Measurements from ENCODE around the gene NEGR1. TPM values are rescaled to one million over a fixed set of nuclear protein-coding genes. Genes with fewer than 3 reads are reported as not detected.

Gene NEGR1
- total RNA-seq, 2 experiments from 2014 or later: not detected

DNA sequence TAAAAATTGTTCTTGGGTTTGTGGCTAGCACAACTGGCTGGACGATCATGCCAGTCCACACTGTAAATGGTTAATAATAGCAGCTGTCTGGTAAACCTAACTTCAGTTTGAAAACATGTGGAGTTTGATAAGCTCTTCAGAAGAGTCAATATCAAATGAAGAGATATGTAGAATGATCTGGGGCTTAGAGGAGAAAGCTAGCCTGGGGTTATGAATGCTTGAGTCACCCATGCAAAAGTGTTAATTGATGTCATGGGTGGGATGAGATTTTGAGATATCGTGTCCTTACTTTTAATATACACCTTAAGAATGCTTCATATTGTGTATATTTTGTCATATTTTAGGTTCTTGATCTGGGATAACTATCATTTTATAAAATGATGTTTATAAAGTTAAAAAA, 646.8 kb downstream of the NEGR1 start:
- CTCF ChIA-PET: no interaction called here
- DNase-seq: no peak
- TF ChIP-seq, protein P1, sequence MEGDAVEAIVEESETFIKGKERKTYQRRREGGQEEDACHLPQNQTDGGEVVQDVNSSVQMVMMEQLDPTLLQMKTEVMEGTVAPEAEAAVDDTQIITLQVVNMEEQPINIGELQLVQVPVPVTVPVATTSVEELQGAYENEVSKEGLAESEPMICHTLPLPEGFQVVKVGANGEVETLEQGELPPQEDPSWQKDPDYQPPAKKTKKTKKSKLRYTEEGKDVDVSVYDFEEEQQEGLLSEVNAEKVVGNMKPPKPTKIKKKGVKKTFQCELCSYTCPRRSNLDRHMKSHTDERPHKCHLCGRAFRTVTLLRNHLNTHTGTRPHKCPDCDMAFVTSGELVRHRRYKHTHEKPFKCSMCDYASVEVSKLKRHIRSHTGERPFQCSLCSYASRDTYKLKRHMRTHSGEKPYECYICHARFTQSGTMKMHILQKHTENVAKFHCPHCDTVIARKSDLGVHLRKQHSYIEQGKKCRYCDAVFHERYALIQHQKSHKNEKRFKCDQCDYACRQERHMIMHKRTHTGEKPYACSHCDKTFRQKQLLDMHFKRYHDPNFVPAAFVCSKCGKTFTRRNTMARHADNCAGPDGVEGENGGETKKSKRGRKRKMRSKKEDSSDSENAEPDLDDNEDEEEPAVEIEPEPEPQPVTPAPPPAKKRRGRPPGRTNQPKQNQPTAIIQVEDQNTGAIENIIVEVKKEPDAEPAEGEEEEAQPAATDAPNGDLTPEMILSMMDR (IDR thresholded peaks at IDR 0.05): no peak
- H3K9me3 Mint-ChIP-seq: no peaks in the 10 kb centered on the region
- H3K4me1 Mint-ChIP-seq (ENCODE audit: low read depth): no peaks in the 10 kb centered on the region
- ATAC-seq: no peak
- H3K27ac Mint-ChIP-seq: no peak overlapping the region
- POLR2A ChIA-PET: no interaction called here
- H3K27me3 Mint-ChIP-seq: no peaks in the 10 kb centered on the region
- no peak overlapping the region for H3K4me3 Mint-ChIP-seq
- intact Hi-C loops (cut with micrococcal nuclease): no loop called here
- no peaks in the 10 kb centered on the region for H3K36me3 Mint-ChIP-seq (ENCODE audit: low read depth)

GRCh38 chr1:71634159-71634558, 648.2 kb downstream of the NEGR1 start:
- intact Hi-C loops (cut with micrococcal nuclease): no loop called here
- Mint-ChIP-seq H3K36me3 (ENCODE audit: low read depth) (no peaks in the 10 kb centered on the region), H3K9me3 (no peaks in the 10 kb centered on the region), H3K4me1 (ENCODE audit: low read depth) (no peaks in the 10 kb centered on the region), H3K4me3 (no peak overlapping the region), H3K27ac (no peak overlapping the region), H3K27me3 (no peaks in the 10 kb centered on the region)
- POLR2A ChIA-PET: no interaction called here
- no peak for ATAC-seq
- CTCF ChIA-PET: no interaction called here
- TF ChIP-seq, protein P1 (IDR thresholded peaks at IDR 0.05): no peak
- DNase-seq: no peak

DNA sequence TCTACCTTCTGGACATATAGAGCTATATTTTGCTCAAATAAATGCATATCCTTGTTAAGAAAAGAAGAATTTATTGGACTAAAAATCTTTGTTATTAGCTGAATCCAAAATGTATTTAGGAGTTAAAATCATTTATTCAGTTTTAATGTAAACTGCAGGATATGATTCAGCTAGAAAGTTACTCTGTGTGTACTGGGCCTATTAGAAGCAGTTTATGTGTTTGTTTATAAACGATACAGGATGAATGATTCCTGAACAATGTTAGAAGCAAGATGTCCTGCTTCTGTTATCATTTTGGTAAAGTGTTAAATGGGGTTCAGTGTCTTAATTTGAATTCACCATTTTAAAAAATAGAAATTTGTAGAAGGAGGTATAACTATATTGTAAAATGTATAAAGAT, 652.3 kb downstream of the NEGR1 start:
- no peak overlapping the region for H3K27ac Mint-ChIP-seq
- H3K27me3 Mint-ChIP-seq: no peaks in the 10 kb centered on the region
- H3K4me1 Mint-ChIP-seq (ENCODE audit: low read depth): no peaks in the 10 kb centered on the region
- TF ChIP-seq, protein P1 (IDR thresholded peaks at IDR 0.05): no peak
- CTCF ChIA-PET: no interaction called here
- peaks cover 2% of the 10 kb centered on the region for H3K9me3 Mint-ChIP-seq
- DNase-seq (no peak), ATAC-seq (no peak)
- no peak overlapping the region for H3K4me3 Mint-ChIP-seq
- POLR2A ChIA-PET: no interaction called here
- H3K36me3 Mint-ChIP-seq (ENCODE audit: low read depth): no peaks in the 10 kb centered on the region
- intact Hi-C loops (cut with micrococcal nuclease): no loop called here

DNA sequence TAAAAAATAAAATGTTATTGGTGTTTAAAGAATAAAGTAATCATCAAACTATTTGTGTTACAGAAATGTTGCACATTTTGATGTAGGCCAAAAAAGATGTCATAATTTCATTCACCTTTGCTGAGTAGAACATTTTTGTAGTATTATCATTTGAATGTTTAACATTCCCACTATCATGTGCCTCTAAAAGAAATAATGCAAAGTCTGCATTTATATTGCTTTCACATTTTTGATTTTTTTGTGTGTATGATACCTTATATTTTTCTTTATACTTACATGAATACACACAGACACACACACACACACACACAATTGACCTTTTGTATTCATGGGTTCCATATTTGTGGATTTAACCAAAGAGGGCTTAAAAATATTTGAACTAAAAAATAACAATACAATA, 657.3 kb downstream of the NEGR1 start:
- TF ChIP-seq, protein P1 (IDR thresholded peaks at IDR 0.05): no peak
- Mint-ChIP-seq H3K36me3 (ENCODE audit: low read depth) (no peaks in the 10 kb centered on the region), H3K4me3 (no peak overlapping the region), H3K9me3 (peaks cover 2% of the 10 kb centered on the region), H3K27ac (no peak overlapping the region), H3K4me1 (ENCODE audit: low read depth) (no peaks in the 10 kb centered on the region), H3K27me3 (no peaks in the 10 kb centered on the region)
- intact Hi-C loops (cut with micrococcal nuclease): no loop called here
- ChIA-PET POLR2A (no interaction called here), CTCF (no interaction called here)
- no peak for DNase-seq
- ATAC-seq: no peak

GRCh38 chr1:71623888-71624287, 658.5 kb downstream of the NEGR1 start:
- Mint-ChIP-seq H3K9me3 (peaks cover 2% of the 10 kb centered on the region), H3K4me1 (ENCODE audit: low read depth) (no peaks in the 10 kb centered on the region), H3K27me3 (no peaks in the 10 kb centered on the region), H3K36me3 (ENCODE audit: low read depth) (no peaks in the 10 kb centered on the region), H3K27ac (no peak overlapping the region), H3K4me3 (no peak overlapping the region)
- TF ChIP-seq, protein P1 (IDR thresholded peaks at IDR 0.05): no peak
- DNase-seq: no peak
- intact Hi-C loops (cut with micrococcal nuclease): no loop called here
- POLR2A ChIA-PET: no interaction called here
- CTCF ChIA-PET: no interaction called here
- ATAC-seq: no peak
